ENCODE data around the gene KLF3.

DNA sequence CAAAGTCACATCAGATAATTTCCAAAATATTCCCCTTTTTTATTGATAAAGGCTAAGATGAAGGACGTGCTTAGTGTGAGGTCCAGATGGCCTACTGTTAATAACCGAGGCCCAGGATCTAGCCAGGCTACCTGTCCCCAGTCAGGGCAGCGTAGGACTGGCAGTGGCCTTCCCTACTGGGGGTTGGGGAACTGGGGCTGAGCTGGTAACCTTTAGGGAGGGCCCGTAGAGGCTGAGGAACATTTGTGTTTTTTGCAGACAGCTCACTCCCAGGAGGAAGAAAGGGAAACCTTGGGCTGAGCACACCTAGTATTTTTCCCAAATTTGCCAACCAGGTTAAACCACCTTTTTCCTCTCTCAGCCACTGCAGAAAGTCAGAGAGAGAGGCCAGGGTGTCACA, 59.1 kb downstream of the KLF3 start:
- TF ChIP-seq GATA2 (IDR thresholded peaks at IDR 0.05; ENCODE audit: low read depth, low read length), result no peak
- TF ChIP-seq GATA3 (IDR thresholded peaks at IDR 0.05; ENCODE audit: low read depth, low read length), result no peak

Data from SH-SY5Y (cell line).